Testis (tissue), 2 donors: ENCODE measurements around the gene ZNF22.

Experiments used
- POLR2A ChIP-seq: fragments of 450-650 bp; IDR thresholded peaks from one replicate; pipeline ENCODE4 v1.6.1; 2017; ENCODE audit warnings: antibody characterized with exemption, mild to moderate bottlenecking, moderate library complexity
- TF ChIP-seq, protein P1 (sequence below), 3 experiments: fragments of 450-650 bp in 2 of 3; fragments of 200-600 bp in 1 of 3; sonication (generic) in 1 of 3; IDR thresholded peaks; one replicate each; pipeline ENCODE4 v1.5.1; 2016 to 2019; ENCODE audit warnings: antibody characterized with exemption in 3 of 3, mild to moderate bottlenecking in 2 of 3, moderate library complexity in 1 of 3

DNA sequence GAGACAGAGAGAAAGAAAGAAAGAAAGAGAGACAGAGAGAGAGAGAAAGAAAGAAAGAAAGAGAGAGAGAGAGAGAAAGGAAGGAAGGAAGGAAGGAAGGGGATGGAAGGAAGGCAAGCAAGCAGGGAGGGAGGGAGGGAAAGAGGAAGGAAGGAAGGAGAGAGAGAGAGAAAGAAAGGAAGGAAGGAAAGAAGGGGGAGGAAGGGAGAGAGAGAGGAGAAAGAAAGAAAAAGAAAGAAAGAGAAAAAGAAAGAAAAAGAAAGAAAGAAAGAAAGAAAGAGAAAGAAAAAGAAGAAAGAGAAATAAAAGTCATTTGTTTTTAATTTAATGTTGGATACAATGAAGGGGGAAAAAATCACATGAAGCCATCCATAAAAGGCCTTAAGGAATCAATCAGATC, 45.8 kb upstream of the ZNF22 start:
- TF ChIP-seq, protein P1, sequence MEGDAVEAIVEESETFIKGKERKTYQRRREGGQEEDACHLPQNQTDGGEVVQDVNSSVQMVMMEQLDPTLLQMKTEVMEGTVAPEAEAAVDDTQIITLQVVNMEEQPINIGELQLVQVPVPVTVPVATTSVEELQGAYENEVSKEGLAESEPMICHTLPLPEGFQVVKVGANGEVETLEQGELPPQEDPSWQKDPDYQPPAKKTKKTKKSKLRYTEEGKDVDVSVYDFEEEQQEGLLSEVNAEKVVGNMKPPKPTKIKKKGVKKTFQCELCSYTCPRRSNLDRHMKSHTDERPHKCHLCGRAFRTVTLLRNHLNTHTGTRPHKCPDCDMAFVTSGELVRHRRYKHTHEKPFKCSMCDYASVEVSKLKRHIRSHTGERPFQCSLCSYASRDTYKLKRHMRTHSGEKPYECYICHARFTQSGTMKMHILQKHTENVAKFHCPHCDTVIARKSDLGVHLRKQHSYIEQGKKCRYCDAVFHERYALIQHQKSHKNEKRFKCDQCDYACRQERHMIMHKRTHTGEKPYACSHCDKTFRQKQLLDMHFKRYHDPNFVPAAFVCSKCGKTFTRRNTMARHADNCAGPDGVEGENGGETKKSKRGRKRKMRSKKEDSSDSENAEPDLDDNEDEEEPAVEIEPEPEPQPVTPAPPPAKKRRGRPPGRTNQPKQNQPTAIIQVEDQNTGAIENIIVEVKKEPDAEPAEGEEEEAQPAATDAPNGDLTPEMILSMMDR (IDR thresholded peaks at IDR 0.05) = no peak
- TF ChIP-seq POLR2A = no peak
